HepG2 (cell line): Measurements from ENCODE around the gene MTA1. TPM values are rescaled to one million over a fixed set of nuclear protein-coding genes. Genes with fewer than 3 reads are reported as not detected.

Experiments
- AHR ChIP-seq: IDR thresholded peaks from 2 replicates; pipeline ENCODE4 v1.6.1; 2018; ENCODE audit warnings: missing genetic modification reagents, missing compliant biosample characterization
- ETV5 ChIP-seq: IDR thresholded peaks from 2 replicates; pipeline ENCODE4 v1.6.1; 2018; ENCODE audit warnings: missing biosample characterization, missing genetic modification reagents, inconsistent platforms, borderline replicate concordance
- HNF4A ChIP-seq: sonication (generic); formaldehyde crosslinking; IDR thresholded peaks from 2 replicates; pipeline ENCODE4 v1.4.0; 2020; ENCODE audit warnings: missing genetic modification reagents
- NFYC ChIP-seq: IDR thresholded peaks from 2 replicates; pipeline ENCODE4 v1.6.1; 2016; ENCODE audit warnings: missing genetic modification reagents, missing compliant biosample characterization
- POLR2G ChIP-seq: fragments of 200-400 bp; formaldehyde crosslinking; IDR thresholded peaks from 2 replicates; pipeline ENCODE4 v1.6.1; 2018; ENCODE audit warnings: mild to moderate bottlenecking, low read depth, low read length, moderate library complexity
- RBM39 ChIP-seq: fragments of 200-400 bp; formaldehyde crosslinking; IDR thresholded peaks from one replicate; pipeline ENCODE4 v1.6.1; 2018; ENCODE audit warnings: antibody characterized with exemption, mild to moderate bottlenecking, low read depth, low read length; ENCODE audit not compliant: poor library complexity, severe bottlenecking
- RXRA ChIP-seq: sonication (generic); formaldehyde crosslinking; IDR thresholded peaks from 2 replicates; pipeline ENCODE4 v1.5.1; 2020; ENCODE audit warnings: missing genetic modification reagents
- TEAD2 ChIP-seq: sonication (generic); formaldehyde crosslinking; IDR thresholded peaks from 2 replicates; pipeline ENCODE4 v1.9.0; 2021; ENCODE audit warnings: missing genetic modification reagents
- ZNF12 ChIP-seq: sonication (generic); formaldehyde crosslinking; IDR thresholded peaks from 2 replicates; pipeline ENCODE4 v1.5.0; 2020; ENCODE audit warnings: missing genetic modification reagents
- ZNF335 ChIP-seq: sonication (generic); formaldehyde crosslinking; IDR thresholded peaks from 2 replicates; pipeline ENCODE4 v1.4.0; 2020; ENCODE audit warnings: missing genetic modification reagents
- ZNF362 ChIP-seq: sonication (generic); formaldehyde crosslinking; IDR thresholded peaks from 2 replicates; pipeline ENCODE4 v1.4.0; 2020; ENCODE audit warnings: missing genetic modification reagents, mild to moderate bottlenecking, borderline replicate concordance
- ZNF501 ChIP-seq: sonication (generic); formaldehyde crosslinking; IDR thresholded peaks from 2 replicates; pipeline ENCODE4 v1.5.1; 2020; ENCODE audit warnings: mild to moderate bottlenecking, moderate library complexity, missing genetic modification reagents
- ZNF550 ChIP-seq: sonication (generic); formaldehyde crosslinking; IDR thresholded peaks from 2 replicates; pipeline ENCODE4 v1.4.0; 2020; ENCODE audit warnings: mild to moderate bottlenecking, missing genetic modification reagents, borderline replicate concordance
- ZNF740 ChIP-seq: sonication (generic); formaldehyde crosslinking; IDR thresholded peaks from 2 replicates; pipeline ENCODE4 v1.4.0; 2020; ENCODE audit warnings: missing genetic modification reagents
- ZNF841 ChIP-seq: sonication (generic); formaldehyde crosslinking; IDR thresholded peaks from 2 replicates; pipeline ENCODE4 v1.8.1; 2023; ENCODE audit warnings: missing genetic modification reagents, borderline replicate concordance
- polyA plus RNA-seq, 8 experiments: library from polyadenylated mRNA; depleted of rRNA in 3 of 8; stranded (reverse) in 7 of 8; unstranded in 1 of 8; fragments of >200 nt; fragmentation: Illumina TruSeq in 4 of 8; extraction: Trizol in 4 of 8; gene quantifications; 2 replicates each; pipeline versions ENCODE4 v1.2.1 to v1.2.3, GENCODE V29; 2011 to 2016; ENCODE audit warnings: low read depth in 4 of 8, missing spikeins in 1 of 8, mixed read lengths in 1 of 8; ENCODE audit not compliant: insufficient read depth in 1 of 8
- total RNA-seq, 5 experiments: library from RNA; depleted of rRNA; stranded (reverse); fragments of >200 nt; fragmentation: Illumina TruSeq; extraction: Trizol; gene quantifications; 2 replicates each; pipeline ENCODE4 v1.2.3, GENCODE V29; 2016; ENCODE audit warnings: low read depth in 1 of 5
- TF ChIP-seq, protein P1 (sequence below): IDR thresholded peaks from 2 replicates; pipeline ENCODE4 v1.6.1; 2018; ENCODE audit warnings: missing genetic modification reagents, mild to moderate bottlenecking, missing compliant biosample characterization
- TF ChIP-seq, protein P2 (sequence below): conservative IDR thresholded peaks from 2 replicates; pipeline ENCODE4 v1.6.1; 2018; ENCODE audit warnings: missing genetic modification reagents
- TF ChIP-seq, protein P3 (sequence below): sonication (generic); formaldehyde crosslinking; IDR thresholded peaks from 2 replicates; pipeline ENCODE4 v1.5.0; 2020; ENCODE audit warnings: mild to moderate bottlenecking, missing genetic modification reagents, borderline replicate concordance
- TF ChIP-seq, protein P4 (sequence below): sonication (generic); formaldehyde crosslinking; IDR thresholded peaks from 2 replicates; pipeline ENCODE4 v1.5.1; 2020; ENCODE audit warnings: mild to moderate bottlenecking, moderate library complexity, missing genetic modification reagents

MTA1 gene
- total and polyA plus RNA-seq, 2 of the 13 experiments (the other 11 are each of a cell fraction or from before 2014, with no cell fraction given) = 35.2 to 85.8 TPM

- 0 out of 2 replicates have a peak, but pooled peaks have one; percentile 30 for TF ChIP-seq AHR (CRISPR knock-in tag)
- peak; percentile 54; the same call in 1 of the 2 replicates for TF ChIP-seq POLR2G
- TF ChIP-seq TEAD2 (CRISPR knock-in tag) = no peak
- no peak for TF ChIP-seq ZNF362
- TF ChIP-seq, protein P1, sequence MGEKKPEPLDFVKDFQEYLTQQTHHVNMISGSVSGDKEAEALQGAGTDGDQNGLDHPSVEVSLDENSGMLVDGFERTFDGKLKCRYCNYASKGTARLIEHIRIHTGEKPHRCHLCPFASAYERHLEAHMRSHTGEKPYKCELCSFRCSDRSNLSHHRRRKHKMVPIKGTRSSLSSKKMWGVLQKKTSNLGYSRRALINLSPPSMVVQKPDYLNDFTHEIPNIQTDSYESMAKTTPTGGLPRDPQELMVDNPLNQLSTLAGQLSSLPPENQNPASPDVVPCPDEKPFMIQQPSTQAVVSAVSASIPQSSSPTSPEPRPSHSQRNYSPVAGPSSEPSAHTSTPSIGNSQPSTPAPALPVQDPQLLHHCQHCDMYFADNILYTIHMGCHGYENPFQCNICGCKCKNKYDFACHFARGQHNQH (CRISPR knock-in tag) = peak; percentile 19; the same call in 1 of the 2 replicates
- no peak for TF ChIP-seq RBM39
- TF ChIP-seq, protein P2, sequence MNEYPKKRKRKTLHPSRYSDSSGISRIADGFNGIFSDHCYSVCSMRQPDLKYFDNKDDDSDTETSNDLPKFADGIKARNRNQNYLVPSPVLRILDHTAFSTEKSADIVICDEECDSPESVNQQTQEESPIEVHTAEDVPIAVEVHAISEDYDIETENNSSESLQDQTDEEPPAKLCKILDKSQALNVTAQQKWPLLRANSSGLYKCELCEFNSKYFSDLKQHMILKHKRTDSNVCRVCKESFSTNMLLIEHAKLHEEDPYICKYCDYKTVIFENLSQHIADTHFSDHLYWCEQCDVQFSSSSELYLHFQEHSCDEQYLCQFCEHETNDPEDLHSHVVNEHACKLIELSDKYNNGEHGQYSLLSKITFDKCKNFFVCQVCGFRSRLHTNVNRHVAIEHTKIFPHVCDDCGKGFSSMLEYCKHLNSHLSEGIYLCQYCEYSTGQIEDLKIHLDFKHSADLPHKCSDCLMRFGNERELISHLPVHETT = no peak; the same call in 1 of the 2 replicates
- TF ChIP-seq, protein P3, sequence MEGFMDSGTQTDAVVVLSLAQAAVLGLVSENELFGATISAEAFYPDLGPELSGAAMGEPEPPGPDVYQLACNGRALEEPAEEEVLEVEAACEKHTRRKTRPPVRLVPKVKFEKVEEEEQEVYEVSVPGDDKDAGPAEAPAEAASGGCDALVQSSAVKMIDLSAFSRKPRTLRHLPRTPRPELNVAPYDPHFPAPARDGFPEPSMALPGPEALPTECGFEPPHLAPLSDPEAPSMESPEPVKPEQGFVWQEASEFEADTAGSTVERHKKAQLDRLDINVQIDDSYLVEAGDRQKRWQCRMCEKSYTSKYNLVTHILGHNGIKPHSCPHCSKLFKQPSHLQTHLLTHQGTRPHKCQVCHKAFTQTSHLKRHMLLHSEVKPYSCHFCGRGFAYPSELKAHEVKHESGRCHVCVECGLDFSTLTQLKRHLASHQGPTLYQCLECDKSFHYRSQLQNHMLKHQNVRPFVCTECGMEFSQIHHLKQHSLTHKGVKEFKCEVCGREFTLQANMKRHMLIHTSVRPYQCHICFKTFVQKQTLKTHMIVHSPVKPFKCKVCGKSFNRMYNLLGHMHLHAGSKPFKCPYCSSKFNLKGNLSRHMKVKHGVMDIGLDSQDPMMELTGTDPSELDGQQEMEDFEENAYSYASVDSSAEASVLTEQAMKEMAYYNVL (CRISPR knock-in tag) = peak; percentile 36; the same call in 1 of the 2 replicates
- TF ChIP-seq ZNF740 = peak; percentile 61; the same call in 1 of the 2 replicates
- TF ChIP-seq HNF4A (CRISPR knock-in tag) = 0 out of 2 replicates have a peak, but pooled peaks have one; percentile 12
- no peak for TF ChIP-seq ETV5 (CRISPR knock-in tag)
- no peak for TF ChIP-seq ZNF550
- no peak for TF ChIP-seq ZNF12 (CRISPR knock-in tag)
- TF ChIP-seq NFYC (CRISPR knock-in tag) = peak; percentile 28; the same call in 1 of the 2 replicates
- TF ChIP-seq, protein P4, sequence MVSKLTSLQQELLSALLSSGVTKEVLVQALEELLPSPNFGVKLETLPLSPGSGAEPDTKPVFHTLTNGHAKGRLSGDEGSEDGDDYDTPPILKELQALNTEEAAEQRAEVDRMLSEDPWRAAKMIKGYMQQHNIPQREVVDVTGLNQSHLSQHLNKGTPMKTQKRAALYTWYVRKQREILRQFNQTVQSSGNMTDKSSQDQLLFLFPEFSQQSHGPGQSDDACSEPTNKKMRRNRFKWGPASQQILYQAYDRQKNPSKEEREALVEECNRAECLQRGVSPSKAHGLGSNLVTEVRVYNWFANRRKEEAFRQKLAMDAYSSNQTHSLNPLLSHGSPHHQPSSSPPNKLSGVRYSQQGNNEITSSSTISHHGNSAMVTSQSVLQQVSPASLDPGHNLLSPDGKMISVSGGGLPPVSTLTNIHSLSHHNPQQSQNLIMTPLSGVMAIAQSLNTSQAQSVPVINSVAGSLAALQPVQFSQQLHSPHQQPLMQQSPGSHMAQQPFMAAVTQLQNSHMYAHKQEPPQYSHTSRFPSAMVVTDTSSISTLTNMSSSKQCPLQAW (CRISPR knock-in tag) = no peak
- 0 out of 2 replicates have a peak, but pooled peaks have one; percentile 16 for TF ChIP-seq ZNF841 (CRISPR knock-in tag)
- TF ChIP-seq ZNF501 = peak; percentile 13; the same call in 1 of the 2 replicates
- TF ChIP-seq RXRA (CRISPR knock-in tag) = no peak
- no peak for TF ChIP-seq ZNF335 (CRISPR knock-in tag)
Observed at GRCh38 chr14:105489542-105490266, 70.1 kb downstream of the MTA1 start (continued).
